ENCODE results near the gene GADD45B. TPM values are rescaled to one million over a fixed set of nuclear protein-coding genes. Genes with fewer than 3 reads are reported as not detected.

GADD45B gene
- polyA plus RNA-seq, 1 donor from 2014 or later: not detected

DNA sequence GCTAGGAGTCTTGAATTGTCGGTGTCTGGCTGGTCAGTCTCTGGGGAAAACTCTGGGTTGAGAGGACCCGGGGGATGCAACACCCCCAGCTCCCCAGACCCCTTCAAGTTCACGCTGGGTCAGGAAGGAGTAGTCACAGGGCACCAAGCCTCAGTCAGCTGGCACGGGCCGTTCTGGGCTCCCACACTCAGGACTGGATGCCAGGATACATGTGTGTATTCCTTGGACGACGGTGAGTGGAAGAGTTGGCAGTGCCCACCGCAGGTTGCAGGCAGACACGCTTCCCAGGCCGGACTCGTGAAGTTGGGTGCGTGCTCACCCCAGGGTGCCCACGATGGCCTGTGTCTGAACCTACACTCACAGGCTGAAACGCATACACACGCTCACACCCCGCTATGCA lies 5.5 kb downstream of the GADD45B start:
- peaks cover 46% of the 10 kb centered on the region for H3K27me3 ChIP-seq (ENCODE audit: insufficient read depth, low read depth, low read length)

DNA sequence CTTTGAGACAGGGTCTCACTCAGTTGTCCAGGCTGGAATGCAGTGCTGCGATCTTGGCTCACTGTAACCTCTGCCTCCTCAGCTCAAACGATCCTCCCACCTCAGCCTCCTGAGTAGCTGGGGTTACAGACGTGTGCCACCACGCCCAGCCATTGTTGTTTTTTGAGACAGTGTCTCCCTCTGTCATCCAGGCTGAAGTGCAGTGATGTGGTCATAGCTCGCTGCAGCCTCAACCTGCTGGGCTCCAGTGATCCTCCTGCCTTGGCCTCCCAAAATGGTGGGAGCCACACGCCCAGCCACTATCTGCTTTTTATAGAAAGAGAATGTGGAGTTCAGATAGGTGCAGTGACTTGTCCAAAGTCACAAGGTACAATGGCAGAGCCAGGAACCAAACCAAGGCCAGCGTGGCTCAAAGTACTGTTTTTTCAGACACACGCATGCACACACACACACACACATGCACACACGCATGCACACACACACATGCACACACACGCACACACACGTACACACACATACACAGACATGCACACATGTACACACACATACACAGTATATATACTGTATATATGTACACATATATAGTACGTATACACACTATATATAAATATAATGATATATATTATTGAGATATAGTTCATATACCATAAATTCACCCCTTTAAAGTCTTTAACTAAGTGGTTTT lies 6.6 kb downstream of the GADD45B start:
- Histone ChIP-seq H3K4me2 (ENCODE audit: low read length) (no peak overlapping the region), H3F3A (ENCODE audit: insufficient read depth, low read length, poor library complexity, severe bottlenecking) (no peaks in the 10 kb centered on the region), H3K9me3 (ENCODE audit: low read length) (peaks cover 3% of the 10 kb centered on the region), H3K4me3 (ENCODE audit: low read length) (no peak overlapping the region), H2AFZ (ENCODE audit: low read depth, low read length) (no peak overlapping the region), H3K79me2 (replicated peaks; ENCODE audit: insufficient read depth, low read length) (no peaks in the 10 kb centered on the region), H3K36me3 (ENCODE audit: insufficient read depth, low read length) (no peaks in the 10 kb centered on the region), H4K20me1 (ENCODE audit: insufficient read depth) (no peaks in the 10 kb centered on the region), H3K9me2 (ENCODE audit: insufficient read depth, low read length) (no peaks in the 10 kb centered on the region), H3K27me3 (ENCODE audit: insufficient read depth, low read depth, low read length) (peaks cover 41% of the 10 kb centered on the region), H3K9ac (ENCODE audit: low read length) (no peak overlapping the region), H3K27ac (ENCODE audit: low read length) (no peak overlapping the region)
- TF ChIP-seq MXI1 (conservative IDR thresholded peaks at IDR 0.05; ENCODE audit: poor library complexity, severe bottlenecking) (no peak), TAF1 (IDR thresholded peaks at IDR 0.05; ENCODE audit: low read depth) (no peak), POLR2AphosphoS5 (IDR thresholded peaks at IDR 0.05) (no peak), EZH2 (IDR thresholded peaks at IDR 0.05; ENCODE audit: borderline replicate concordance, insufficient read depth, low read length, poor library complexity, severe bottlenecking) (no peak)

More for the DNA sequence above, 5.5 kb downstream of the GADD45B start:
- peaks cover 3% of the 10 kb centered on the region for H3K9me3 ChIP-seq (ENCODE audit: low read length)
- H3K36me3 ChIP-seq (ENCODE audit: insufficient read depth, low read length): no peaks in the 10 kb centered on the region
- H3F3A ChIP-seq (ENCODE audit: insufficient read depth, low read length, poor library complexity, severe bottlenecking): no peaks in the 10 kb centered on the region
- no peaks in the 10 kb centered on the region for H3K9me2 ChIP-seq (ENCODE audit: insufficient read depth, low read length)
- H3K4me3 ChIP-seq (ENCODE audit: low read length): no peak overlapping the region
- H4K20me1 ChIP-seq (ENCODE audit: insufficient read depth): no peaks in the 10 kb centered on the region
- no peak overlapping the region for H3K9ac ChIP-seq (ENCODE audit: low read length)
- TF ChIP-seq POLR2AphosphoS5 (IDR thresholded peaks at IDR 0.05): no peak
- TF ChIP-seq, protein P1, sequence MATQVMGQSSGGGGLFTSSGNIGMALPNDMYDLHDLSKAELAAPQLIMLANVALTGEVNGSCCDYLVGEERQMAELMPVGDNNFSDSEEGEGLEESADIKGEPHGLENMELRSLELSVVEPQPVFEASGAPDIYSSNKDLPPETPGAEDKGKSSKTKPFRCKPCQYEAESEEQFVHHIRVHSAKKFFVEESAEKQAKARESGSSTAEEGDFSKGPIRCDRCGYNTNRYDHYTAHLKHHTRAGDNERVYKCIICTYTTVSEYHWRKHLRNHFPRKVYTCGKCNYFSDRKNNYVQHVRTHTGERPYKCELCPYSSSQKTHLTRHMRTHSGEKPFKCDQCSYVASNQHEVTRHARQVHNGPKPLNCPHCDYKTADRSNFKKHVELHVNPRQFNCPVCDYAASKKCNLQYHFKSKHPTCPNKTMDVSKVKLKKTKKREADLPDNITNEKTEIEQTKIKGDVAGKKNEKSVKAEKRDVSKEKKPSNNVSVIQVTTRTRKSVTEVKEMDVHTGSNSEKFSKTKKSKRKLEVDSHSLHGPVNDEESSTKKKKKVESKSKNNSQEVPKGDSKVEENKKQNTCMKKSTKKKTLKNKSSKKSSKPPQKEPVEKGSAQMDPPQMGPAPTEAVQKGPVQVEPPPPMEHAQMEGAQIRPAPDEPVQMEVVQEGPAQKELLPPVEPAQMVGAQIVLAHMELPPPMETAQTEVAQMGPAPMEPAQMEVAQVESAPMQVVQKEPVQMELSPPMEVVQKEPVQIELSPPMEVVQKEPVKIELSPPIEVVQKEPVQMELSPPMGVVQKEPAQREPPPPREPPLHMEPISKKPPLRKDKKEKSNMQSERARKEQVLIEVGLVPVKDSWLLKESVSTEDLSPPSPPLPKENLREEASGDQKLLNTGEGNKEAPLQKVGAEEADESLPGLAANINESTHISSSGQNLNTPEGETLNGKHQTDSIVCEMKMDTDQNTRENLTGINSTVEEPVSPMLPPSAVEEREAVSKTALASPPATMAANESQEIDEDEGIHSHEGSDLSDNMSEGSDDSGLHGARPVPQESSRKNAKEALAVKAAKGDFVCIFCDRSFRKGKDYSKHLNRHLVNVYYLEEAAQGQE (IDR thresholded peaks at IDR 0.05; ENCODE audit: borderline replicate concordance): no peak
- H3K79me2 ChIP-seq (replicated peaks; ENCODE audit: insufficient read depth, low read length): no peaks in the 10 kb centered on the region
- no peak overlapping the region for H2AFZ ChIP-seq (ENCODE audit: low read depth, low read length)
- no peak overlapping the region for H3K27ac ChIP-seq (ENCODE audit: low read length)
- no peak overlapping the region for H3K4me2 ChIP-seq (ENCODE audit: low read length)

DNA sequence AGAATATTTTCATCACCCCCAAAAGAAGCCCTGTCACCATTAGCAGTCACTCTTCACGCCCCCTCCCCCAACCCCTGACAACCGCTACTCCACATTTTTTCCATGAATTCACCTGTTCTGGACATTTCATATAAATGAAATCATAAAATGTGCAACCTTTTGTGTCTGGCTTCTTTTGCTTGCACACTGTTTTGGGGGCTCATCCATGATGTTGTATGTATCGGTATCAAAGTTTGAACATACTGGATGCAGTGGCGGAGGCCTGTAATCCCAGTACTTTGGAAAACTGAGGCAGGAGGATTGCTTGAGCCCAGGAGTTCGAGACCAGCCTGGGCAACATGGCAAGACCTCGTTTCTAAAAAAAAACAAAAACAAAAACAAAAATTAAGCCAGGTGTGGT lies 7.2 kb downstream of the GADD45B start:
- TF ChIP-seq, protein P2, sequence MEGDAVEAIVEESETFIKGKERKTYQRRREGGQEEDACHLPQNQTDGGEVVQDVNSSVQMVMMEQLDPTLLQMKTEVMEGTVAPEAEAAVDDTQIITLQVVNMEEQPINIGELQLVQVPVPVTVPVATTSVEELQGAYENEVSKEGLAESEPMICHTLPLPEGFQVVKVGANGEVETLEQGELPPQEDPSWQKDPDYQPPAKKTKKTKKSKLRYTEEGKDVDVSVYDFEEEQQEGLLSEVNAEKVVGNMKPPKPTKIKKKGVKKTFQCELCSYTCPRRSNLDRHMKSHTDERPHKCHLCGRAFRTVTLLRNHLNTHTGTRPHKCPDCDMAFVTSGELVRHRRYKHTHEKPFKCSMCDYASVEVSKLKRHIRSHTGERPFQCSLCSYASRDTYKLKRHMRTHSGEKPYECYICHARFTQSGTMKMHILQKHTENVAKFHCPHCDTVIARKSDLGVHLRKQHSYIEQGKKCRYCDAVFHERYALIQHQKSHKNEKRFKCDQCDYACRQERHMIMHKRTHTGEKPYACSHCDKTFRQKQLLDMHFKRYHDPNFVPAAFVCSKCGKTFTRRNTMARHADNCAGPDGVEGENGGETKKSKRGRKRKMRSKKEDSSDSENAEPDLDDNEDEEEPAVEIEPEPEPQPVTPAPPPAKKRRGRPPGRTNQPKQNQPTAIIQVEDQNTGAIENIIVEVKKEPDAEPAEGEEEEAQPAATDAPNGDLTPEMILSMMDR (IDR thresholded peaks at IDR 0.05; ENCODE audit: poor library complexity, severe bottlenecking): no peak
- TF ChIP-seq SMC3 (conservative IDR thresholded peaks at IDR 0.05; ENCODE audit: poor library complexity) (no peak), EZH2 (IDR thresholded peaks at IDR 0.05; ENCODE audit: borderline replicate concordance, insufficient read depth, low read length, poor library complexity, severe bottlenecking) (no peak), POLR2AphosphoS5 (IDR thresholded peaks at IDR 0.05) (no peak), EP300 (conservative IDR thresholded peaks at IDR 0.05; ENCODE audit: poor library complexity, severe bottlenecking) (no peak), RAD21 (conservative IDR thresholded peaks at IDR 0.05) (no peak), TAF1 (IDR thresholded peaks at IDR 0.05; ENCODE audit: low read depth) (no peak), MXI1 (conservative IDR thresholded peaks at IDR 0.05; ENCODE audit: poor library complexity, severe bottlenecking) (no peak)
- TF ChIP-seq, protein P1 (IDR thresholded peaks at IDR 0.05; ENCODE audit: borderline replicate concordance): no peak
- Histone ChIP-seq H3K27ac (ENCODE audit: low read length) (no peak overlapping the region), H3K4me2 (ENCODE audit: low read length) (no peak overlapping the region), H3K9me2 (ENCODE audit: insufficient read depth, low read length) (no peaks in the 10 kb centered on the region), H4K20me1 (ENCODE audit: insufficient read depth) (no peaks in the 10 kb centered on the region), H3F3A (ENCODE audit: insufficient read depth, low read length, poor library complexity, severe bottlenecking) (no peaks in the 10 kb centered on the region), H2AFZ (ENCODE audit: low read depth, low read length) (no peak overlapping the region), H3K27me3 (ENCODE audit: insufficient read depth, low read depth, low read length) (peaks cover 41% of the 10 kb centered on the region), H3K9ac (ENCODE audit: low read length) (no peak overlapping the region), H3K36me3 (ENCODE audit: insufficient read depth, low read length) (no peaks in the 10 kb centered on the region), H3K4me3 (ENCODE audit: low read length) (no peak overlapping the region), H3K79me2 (replicated peaks; ENCODE audit: insufficient read depth, low read length) (no peaks in the 10 kb centered on the region), H3K9me3 (ENCODE audit: low read length) (peaks cover 3% of the 10 kb centered on the region)

Measured in neural cell (in vitro differentiated cells).